Left ventricle myocardium superior (tissue), 1 donor: Measurements from ENCODE around the gene STK24. TPM values are rescaled to one million over a fixed set of nuclear protein-coding genes. Genes with fewer than 3 reads are reported as not detected.
A peak's percentile ranks its signal among the peaks of the same experiment; 100 is the strongest.

Source experiments
- ATAC-seq: fragments of 200-7000 bp; cut with Tn5 transposase; one replicate; pipeline ENCODE4 v1.9.1; 2020; ENCODE audit warnings: mild to moderate bottlenecking, moderate library complexity
- DNase-seq: peaks from one replicate; pipeline ENCODE4 v3.0.0-alpha.2; 2020
- intact Hi-C: fragments of 100-400 bp; cut with micrococcal nuclease; formaldehyde crosslinking; loops from one replicate; pipeline ENCODE4 v1.11.0; 2022
- total RNA-seq: library from RNA; stranded (reverse); fragmentation: NEBNext Ultra II Directional; extraction: Animal tissue kit (Norgen Biotek cat#: 25700); gene quantifications from one replicate; pipeline ENCODE4 v1.2.1, GENCODE V29; 2021
- donor health status: DM: no; HTN: yes; CAD: no; lungs with severe emphysema.

The STK24 gene
- total RNA-seq, 1 donor from 2014 or later, result 71.7 TPM

DNA sequence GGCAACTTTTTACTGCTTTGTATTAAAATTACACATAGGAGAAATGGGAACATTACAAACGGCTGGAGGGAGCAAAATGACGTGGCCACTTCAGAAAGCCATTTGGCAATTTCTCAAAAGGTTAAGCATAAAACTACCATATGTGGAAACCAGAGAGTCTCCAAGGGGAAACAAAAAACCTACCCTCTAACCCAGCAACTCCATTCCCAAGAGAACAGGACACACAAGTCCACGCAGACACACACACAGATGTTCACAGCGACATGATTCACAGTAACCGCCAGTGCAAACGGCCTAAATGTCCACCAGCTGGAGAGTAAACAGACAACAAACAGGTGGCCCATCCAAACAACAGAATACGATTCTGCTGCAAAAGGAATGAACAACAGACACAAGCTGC lies 37.2 kb downstream of the STK24 start:
- DNase-seq (no peak), ATAC-seq (peak; percentile 10)
- intact Hi-C loops, result no loop called here

DNA sequence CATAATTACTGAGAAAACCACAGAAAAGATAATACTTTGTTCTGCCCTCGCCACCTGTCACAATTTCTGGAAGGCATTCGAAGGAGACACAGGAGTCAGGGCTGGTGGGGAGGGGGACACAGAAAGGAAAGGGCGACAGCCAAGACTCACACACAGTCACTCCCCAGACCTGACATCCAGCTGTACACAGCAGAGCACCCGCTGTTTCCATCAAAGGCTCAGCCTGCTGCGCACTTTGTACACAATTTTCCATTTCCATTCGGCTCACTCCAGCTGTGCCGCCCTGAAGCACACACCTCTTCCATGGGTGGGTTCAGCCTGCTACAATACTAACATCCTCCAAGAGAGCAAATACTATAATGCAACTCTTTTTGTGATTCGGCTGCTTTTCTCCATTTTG lies 38.0 kb downstream of the STK24 start:
- intact Hi-C loops, result no loop called here
- DNase-seq (no peak), ATAC-seq (no peak)

DNA sequence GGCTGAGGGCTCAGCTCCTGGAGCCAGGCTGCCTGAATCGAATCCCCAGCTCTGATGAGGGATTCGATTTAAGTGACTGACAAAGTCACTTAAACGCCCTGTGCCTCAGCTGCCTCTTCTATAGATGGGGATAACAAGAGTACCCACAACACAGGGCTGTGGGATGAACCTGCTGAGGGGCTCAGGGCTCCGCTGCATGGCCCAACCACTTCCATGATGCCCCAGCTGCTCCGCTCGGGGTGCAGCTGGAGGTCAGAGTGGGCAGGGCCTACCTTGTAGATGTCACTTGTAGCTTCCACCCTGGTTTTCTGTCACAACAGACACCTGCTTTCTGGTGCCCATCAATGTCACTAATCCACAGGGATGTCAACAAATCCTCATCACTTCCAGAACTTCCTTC lies 39.2 kb downstream of the STK24 start:
- no peak for DNase-seq
- intact Hi-C loops, result no loop called here
- no peak for ATAC-seq

DNA sequence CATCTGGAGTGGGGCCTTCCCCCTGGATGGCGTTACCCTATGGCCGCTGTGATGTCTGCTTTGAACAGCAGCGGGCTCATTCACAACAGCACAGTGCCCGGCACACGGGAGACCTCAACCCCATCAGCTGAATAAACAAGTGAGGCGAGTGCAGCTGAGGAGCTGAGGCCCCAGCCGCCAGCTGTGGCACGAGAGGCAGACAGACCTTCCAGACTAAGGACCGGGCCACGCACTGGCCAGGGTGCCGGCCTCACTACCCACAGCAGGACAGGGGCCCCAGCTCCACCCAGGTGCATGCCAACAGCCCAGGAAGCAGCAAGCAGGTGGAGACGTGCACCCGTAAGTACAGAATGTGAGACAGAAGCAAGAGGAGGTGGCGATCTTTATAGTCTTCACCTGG lies 39.6 kb downstream of the STK24 start:
- intact Hi-C loops, result no loop called here
- ATAC-seq, result no peak
- no peak for DNase-seq

DNA sequence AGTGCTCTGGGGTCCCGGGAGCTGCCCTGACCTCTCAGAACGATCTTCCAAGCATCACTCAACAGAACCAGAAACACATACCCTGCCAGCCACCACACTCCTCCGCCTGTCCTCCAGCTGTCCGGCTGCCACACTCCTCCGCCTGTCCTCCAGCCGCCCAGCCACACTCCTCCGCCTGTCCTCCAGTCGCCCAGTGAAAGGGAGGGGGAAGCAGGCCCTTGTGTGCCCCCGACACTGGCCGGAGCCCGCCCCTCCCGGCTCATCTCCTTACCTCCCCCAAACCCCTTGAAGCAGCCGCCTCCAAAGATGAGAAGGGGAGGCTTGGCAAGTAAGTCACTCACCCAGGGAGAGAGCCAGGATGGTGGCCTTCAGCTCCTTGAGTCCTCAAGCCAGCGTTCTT lies 40.2 kb downstream of the STK24 start:
- intact Hi-C loops, result no loop called here
- DNase-seq, result no peak
- ATAC-seq, result peak; percentile 14

DNA sequence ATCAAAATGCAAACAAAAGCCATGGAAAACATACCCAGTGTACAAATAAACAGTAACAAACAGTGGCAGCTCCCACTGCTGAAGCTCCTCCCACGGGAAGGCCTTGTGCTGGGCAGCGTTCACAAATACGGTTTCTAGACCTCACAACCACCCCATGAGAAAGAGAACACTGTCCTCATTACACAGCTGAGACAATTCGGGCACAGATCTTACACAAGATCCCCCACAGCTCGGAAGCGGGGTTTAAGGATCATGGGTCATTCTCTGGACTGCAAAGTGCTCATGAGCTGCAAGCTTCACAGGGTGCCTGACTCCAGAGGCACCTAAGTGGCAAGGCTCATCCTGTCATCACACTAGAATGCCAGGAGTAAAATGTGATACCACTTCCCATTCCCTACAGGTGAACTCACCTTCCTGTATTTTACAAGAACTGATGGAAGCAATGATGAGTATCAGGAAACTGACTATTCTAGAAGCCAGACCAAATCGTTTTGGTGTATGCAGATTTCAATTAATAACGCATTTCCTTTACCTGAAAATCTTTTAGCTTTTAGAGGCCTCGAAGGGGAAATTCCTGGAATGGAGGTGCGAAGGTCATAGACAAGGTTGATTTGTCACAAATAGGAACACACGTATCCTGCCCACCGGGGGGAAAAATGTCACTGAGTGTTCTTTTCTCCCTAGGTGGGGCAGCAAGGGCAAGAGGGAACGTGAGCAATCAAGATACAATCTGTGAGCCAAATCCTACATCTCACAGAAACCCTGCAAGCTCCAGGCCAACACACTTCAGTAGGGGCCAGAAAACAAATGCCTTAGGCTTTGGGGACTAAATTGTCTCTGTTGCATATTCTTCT lies 41.2 kb downstream of the STK24 start:
- DNase-seq, result no peak

DNA sequence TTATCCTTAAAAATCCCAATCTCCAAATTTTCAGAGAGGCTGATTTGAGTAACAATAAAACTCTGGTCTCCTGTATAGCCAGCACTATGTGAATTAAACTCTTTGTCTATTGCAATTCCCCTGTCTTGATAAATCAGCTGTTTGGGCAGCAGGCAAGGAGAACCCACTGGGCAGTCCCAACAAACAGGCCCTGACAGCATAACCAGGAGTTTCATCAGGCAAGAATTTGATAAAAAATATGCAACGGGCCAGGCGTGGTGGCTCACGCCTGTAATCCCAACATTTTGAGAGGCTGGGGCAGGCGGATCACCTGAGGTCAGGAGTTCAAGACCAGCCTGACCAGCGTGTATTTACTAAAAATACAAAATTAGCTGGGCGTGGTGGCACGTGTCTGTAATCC lies 42.1 kb downstream of the STK24 start:
- DNase-seq (no peak), ATAC-seq (no peak)
- intact Hi-C loops, result no loop called here

More for the DNA sequence above, 41.2 kb downstream of the STK24 start:
- intact Hi-C loops, result no loop called here
- peak; percentile 42 for ATAC-seq

DNA sequence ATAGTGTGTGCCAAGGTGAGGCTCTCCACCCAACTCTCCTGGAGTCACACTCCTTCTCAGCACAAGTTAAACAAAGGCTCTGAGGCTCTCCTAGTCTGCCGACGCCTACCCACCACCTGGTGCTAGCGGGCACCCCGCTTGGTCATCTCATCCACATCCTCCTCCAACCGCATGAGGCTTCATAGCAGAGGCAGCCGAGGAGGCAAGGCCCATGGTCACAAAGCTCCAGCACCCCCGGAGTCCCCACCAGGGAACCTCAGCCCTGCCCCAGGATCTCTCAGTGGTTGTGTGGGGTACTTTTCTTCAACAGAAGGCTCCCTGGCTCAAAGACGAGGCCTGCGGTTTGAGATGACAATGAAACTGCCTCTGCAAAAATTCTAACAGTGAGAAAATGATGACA lies 43.0 kb downstream of the STK24 start:
- intact Hi-C loops, result no loop called here
- ATAC-seq, result no peak
- no peak for DNase-seq

DNA sequence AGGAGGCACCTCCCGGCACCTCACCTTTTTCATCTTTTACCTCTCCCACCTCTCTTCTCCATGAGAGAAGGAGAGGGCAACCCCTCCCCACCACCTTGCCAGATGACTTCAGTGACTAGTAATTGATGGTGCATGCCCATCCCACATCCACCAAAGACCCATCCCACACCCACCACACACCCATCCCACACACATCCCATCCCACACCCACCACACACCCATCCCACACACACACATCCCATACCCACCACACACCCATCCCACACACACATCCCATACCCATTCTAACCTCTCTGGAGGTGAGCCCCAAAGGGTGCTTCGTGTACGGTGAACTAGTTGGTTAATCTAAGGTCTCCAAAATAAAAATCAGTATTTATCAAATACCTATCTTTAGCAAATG lies 44.7 kb downstream of the STK24 start:
- intact Hi-C loops, result no loop called here
- no peak for ATAC-seq
- no peak for DNase-seq

DNA sequence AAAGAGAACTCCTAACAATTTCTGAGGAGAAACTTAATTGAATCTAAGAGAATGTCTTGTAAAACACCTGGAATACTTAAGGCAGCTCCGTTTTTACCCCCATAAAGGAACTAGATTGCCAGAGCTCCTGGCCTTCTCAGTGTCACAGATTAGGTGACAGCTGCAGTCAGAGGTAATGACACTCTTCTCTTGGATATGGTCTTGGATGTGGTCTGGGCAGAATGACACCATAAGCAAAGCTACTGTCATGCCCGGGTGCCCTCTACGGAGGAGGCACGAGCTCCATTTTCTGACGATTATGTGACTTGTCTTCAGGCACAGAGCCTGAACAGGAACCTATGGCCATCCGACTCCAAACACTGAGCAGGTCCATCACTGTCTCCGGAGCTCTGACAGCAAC lies 46.7 kb downstream of the STK24 start:
- intact Hi-C loops, result no loop called here
- DNase-seq (no peak), ATAC-seq (no peak)

DNA sequence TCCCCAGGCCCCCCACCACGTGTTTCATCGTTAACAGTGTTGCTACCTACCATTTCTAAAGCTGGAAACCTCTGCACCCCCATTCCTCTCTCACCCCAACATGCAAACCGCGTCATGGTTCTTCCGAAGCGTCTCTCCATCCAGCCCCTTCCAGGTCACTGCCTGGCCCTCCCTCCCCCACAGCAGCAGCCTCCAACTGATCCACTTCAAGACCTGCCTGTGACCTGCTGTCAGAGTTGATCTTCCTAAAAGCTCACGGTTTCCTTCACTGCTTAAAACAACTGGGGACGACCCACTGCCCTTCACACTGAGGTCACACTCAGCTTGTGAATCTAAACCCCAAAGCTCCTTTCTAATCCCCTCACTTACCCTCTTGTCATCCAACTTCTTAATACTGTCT lies 47.7 kb downstream of the STK24 start:
- ATAC-seq, result no peak

DNA sequence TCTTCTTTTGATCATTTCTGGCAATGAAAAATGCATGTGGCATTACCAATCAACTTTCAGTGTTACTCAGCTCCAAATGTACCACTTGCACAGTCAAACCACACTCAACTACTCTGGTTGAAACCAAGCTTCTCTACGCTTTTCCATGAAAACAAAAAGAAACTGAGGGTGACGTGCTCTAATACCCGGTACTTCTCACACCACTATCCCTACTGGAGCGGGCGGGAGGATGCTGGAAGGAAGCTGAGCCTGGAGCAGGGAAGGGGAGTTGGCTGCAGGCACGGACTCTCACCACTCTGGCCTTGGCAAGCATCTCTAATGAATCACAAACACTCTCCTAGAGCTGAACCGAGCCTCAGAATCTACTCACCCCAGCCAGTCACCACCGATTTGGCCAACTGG lies 48.2 kb downstream of the STK24 start:
- intact Hi-C loops, result no loop called here
- DNase-seq, result peak; percentile 63

More for the DNA sequence above, 47.7 kb downstream of the STK24 start:
- intact Hi-C loops, result no loop called here
- DNase-seq, result no peak

DNA sequence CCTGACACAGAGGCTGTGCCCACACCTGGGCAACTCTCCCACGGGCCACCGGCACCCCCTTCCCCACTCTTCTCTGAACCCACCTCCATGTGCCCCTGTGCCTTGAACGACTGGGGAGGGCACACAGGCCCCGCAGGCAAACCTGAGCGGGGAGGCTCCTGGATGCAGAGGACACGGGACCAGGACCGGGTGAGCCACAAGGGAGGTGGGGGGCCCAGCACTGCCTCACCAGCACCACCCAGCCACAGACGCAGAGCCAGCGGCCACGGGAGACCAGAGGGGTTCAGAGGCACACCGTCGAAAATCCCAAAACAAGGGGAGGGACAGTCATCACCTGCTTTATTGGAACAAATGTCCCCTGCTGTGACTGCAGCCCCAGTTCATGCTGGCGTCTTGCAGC lies 49.4 kb downstream of the STK24 start:
- DNase-seq (no peak), ATAC-seq (no peak)
- intact Hi-C loops, result no loop called here

More for the DNA sequence above, 48.2 kb downstream of the STK24 start:
- ATAC-seq, result peak; percentile 81

DNA sequence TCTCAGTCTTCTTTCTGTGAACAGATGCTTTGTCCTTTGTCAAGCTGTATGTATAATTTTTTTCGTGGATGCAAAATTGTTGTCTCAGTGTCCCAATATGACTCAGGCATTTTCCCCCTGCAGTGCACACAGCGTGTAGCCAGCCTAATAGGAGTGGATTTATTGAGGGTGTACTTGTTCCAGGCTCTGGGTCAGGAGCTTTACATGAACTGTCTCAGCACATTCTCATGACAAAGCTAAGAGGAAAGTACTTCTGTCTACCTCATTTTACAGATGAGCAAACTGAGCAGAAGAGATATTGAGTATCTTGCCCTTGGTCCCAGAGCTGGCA lies 50.8 kb downstream of the STK24 start:
- DNase-seq (no peak), ATAC-seq (no peak)
- intact Hi-C loops, result no loop called here

DNA sequence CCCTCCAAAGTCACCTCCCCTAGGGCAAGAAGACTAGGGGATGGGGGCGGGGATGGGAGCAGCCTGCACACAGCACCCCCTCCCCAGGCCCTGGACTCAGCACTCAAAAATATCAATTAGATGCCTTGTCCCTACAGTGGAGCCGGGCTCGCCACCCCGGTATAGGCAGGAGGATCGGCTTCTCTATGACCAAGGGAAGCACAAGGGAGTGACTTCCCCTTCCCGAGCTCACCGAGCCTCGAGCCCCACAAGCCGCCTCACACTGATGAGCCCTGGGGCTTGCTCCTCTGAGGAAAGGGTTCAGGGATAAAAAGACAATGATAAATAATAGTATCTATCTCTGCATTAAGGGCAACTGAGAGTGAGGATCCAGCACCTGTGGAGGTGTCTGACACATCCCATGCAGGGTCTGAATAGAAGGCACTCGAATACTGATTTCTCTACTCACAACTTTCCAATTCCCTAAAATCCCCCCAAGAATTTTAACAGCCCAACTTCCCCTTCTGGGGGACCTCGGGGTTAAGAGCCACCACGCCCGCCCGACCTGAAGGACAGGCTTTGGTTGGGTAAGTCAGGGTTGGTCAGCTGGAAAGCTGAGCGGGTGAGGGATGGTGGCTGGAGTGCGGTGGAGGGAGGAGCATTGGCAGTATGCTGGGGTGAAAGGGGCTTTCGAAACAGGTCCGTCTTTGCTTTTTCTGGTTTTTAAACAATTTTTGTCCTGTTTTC lies 51.3 kb downstream of the STK24 start:
- ATAC-seq (no peak), DNase-seq (no peak)
- intact Hi-C loops, result no loop called here

DNA sequence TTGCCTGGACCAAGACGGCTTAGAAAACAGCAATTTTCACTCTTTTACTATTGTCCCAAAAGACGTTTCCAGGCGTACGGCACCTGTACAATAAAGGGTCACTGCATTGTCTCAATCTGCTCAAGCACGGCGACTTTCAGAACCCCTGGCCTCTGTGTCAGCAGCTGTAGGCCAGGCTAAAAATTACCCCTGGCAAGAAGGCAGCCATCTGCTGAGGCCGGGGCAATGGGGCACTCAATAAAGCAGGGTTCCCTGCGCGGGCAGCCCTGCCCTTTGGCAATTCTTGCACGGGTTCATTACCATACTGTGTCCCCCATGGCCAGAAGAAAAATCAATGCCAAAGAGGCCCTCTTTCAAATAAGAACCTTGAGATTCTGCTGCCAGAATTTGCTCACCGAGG lies 52.1 kb downstream of the STK24 start:
- intact Hi-C loops, result no loop called here
- no peak for DNase-seq
- ATAC-seq, result peak; percentile 49

DNA sequence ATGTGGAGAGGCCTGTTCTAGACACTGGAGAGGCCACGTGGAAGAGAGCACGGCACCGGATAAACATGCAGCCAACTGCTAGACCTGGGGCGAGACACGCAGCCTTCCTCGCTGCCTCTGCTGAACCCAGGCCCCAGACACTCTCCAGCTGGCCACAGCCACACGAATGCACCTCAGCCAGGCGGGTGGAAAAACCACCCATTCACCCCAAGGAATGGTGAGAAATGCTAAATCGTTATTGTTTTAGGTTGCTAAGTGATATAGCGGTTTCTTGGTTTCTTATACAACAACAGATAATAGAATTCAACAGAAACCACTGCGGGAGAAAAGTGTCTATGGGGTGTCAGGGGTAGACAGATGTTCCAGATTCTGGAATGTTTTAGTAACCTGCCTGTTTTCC lies 52.5 kb downstream of the STK24 start:
- no peak for DNase-seq
- intact Hi-C loops, result no loop called here

DNA sequence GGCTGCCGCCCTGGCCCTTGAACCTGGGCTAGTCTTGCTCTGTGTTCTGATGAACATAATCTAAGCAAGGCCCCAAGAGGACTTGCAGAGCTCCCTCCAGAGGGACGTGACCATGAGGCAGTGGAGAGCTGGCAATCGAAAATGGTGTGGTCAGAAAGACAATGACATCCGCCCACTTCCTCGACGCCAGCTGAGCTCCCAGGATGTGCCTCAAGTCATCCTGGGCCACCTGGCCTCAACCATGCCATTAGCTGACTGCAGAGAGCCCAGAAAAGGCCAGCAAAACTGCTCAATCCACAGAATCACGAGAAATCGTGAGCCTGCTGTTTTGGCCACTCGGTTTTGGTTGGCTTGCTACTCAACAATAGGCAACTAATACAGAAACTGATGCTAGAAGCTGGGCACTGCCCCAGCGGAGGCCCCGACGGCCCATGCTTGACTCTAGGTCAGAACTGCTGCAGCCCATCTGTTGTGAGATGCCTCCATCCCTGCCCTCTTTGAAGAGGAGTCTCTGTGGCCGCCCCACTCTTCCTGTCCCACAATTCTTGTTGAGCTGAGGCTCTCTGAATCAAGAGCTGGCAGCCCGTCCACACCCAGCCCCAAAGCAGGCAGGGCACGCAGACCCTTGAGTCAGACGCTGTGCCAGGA lies 53.3 kb downstream of the STK24 start:
- DNase-seq (no peak), ATAC-seq (no peak)
- intact Hi-C loops, result no loop called here

More for the DNA sequence above, 52.5 kb downstream of the STK24 start:
- peak; percentile 23 for ATAC-seq

DNA sequence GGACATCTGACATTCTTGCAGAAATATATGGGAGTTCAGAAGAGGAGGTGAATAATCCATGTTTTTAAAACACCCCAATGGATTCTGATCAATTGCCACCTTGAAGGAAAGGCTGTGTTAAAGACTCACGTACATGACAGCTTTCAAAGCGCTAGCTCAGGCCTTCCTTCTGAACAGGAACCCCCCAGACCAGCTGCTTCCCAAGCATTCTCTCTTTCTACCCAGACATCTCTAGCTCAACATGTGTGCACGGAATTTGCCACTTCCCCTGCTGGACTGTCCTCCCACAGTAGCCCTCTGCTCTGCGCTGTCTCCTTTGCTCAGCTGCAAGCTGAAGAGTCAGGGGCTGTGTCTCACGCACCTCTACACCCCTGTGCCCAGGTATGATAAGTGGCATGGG lies 54.5 kb downstream of the STK24 start:
- intact Hi-C loops, result no loop called here
- no peak for ATAC-seq
- no peak for DNase-seq

DNA sequence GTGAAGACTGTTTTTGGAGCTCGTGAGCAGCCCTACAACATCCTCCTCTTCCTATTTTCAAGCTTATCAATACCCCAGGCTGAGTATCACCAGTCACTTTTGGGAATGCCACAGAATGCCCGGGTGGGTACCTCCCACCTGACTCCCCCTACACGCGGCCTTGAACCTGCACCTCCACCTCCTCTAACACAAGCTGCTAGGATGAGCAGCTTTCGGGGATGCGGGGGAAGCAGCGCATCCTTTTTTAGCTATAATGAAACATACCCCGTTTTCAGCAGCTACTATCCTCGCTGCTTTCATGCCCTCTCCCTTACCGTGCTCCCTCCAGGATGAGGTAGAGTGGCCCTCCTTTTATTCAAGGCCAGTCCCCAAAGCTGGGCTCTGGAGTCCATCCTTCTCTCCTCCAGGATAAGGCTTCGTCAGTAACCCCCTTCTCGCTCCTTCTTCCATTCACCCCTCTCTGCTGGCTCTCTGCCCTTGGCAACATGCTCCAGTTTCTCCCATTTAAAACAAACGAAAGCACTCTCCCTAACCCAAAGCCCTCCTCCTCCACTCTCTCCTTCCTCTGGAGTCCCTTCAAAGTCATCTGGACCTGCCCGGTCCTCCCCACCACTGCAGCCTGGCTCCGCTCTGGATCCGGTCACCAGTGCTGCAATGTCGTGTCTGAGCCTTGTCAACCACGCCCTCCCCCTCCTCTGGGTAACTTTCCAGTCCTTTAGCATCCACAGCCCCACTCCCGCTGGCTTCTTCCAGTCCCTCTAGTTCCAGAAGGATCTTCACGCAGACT lies 55.3 kb downstream of the STK24 start:
- DNase-seq (no peak), ATAC-seq (peak; percentile 18)
- intact Hi-C loops, result no loop called here
